ENCODE data around the gene ADGRG7.

GRCh38 chr3:100717637-100718487, 108.5 kb downstream of the ADGRG7 start:
- TF ChIP-seq EZH2phosphoT487 (IDR thresholded peaks at IDR 0.05; ENCODE audit: low read length), result no peak
- TF ChIP-seq CTCF (IDR thresholded peaks at IDR 0.05; ENCODE audit: low read length), result no peak
- TF ChIP-seq EZH2 (optimal IDR thresholded peaks at IDR 0.05; ENCODE audit: low read depth, low read length), result no peak

Measured in MM.1S (cell line).